ENCODE results near the gene IDH3G.

The IDH3G gene

DNA sequence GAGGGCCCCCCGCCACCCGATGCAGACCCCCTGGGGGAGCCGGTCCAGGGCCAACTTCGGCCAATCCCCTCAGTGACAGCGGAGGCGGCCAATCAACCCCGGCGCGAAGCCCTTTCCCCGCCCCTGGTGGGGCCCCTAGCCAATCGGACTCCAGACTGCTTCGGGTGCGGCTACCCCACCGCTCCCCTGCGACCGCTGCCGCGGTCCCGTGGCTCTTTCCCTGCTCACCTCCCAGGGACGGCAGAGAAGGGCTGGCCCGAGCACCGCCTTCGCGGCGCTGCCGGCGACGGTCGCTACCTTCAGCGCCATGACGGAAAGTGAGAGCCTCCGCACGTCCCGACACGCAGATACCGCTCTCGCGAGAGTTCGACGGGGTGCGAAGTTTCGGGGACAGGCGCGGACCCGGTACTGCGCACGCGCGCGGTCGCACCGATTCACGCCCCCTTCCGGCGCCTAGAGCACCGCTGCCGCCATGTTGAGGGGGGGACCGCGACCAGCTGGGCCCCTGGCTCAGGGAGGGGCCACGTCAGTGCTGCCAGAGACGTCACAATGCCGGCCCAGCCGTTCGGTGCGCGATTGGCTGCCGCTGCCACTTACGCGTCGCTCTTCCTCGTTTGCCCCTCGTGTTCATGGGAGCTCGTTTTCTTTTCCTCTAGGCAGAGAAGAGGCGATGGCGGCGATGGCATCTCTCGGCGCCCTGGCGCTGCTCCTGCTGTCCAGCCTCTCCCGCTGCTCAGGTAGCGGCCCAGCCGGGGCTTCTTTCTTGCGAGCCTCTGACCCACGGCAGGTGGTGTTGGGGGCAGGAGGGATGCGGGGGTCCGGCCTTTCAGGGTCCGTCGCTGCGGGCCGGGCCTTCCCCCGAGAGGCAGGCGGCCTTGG, at the start of gene IDH3G, which contains the start of gene SSR4 (continued):
- TF ChIP-seq ZNF350 (tag by site-specific recombination; IDR thresholded peaks at IDR 0.05) (no peak), ZNF266 (tag by site-specific recombination; IDR thresholded peaks at IDR 0.05; ENCODE audit: low read depth) (no peak), ZBTB20 (tag by site-specific recombination; IDR thresholded peaks at IDR 0.05) (no peak; the same call in 1 of the 2 replicates), CTCF (tag by site-specific recombination; IDR thresholded peaks at IDR 0.05) (peak; percentile 91), ZNF174 (tag by site-specific recombination; IDR thresholded peaks at IDR 0.05) (no peak), ZNF239 (tag by site-specific recombination; IDR thresholded peaks at IDR 0.05) (no peak), ZNF138 (tag by site-specific recombination; IDR thresholded peaks at IDR 0.05; ENCODE audit: borderline replicate concordance) (no peak), ZNF791 (tag by site-specific recombination; IDR thresholded peaks at IDR 0.05) (no peak), ZFP41 (tag by site-specific recombination; IDR thresholded peaks at IDR 0.05; ENCODE audit: borderline replicate concordance) (no peak), ZNF561 (tag by site-specific recombination; IDR thresholded peaks at IDR 0.05; ENCODE audit: borderline replicate concordance) (no peak), ZNF366 (tag by site-specific recombination; conservative IDR thresholded peaks at IDR 0.05) (peak; percentile 64; the same call in 1 of the 2 replicates), ZNF24 (tag by site-specific recombination; IDR thresholded peaks at IDR 0.05) (no peak), ZNF426 (tag by site-specific recombination; IDR thresholded peaks at IDR 0.05) (no peak), ZNF280D (tag by site-specific recombination; IDR thresholded peaks at IDR 0.05) (no peak), ZNF48 (tag by site-specific recombination; IDR thresholded peaks at IDR 0.05) (no peak), ZBTB49 (tag by site-specific recombination; IDR thresholded peaks at IDR 0.05; ENCODE audit: low read depth) (no peak), ZNF175 (tag by site-specific recombination; IDR thresholded peaks at IDR 0.05) (no peak), ZNF501 (tag by site-specific recombination; IDR thresholded peaks at IDR 0.05) (peak; percentile 73), ZNF335 (tag by site-specific recombination; conservative IDR thresholded peaks at IDR 0.05) (peak; percentile 95), HOXD13 (CRISPR knock-in tag; IDR thresholded peaks at IDR 0.05; ENCODE audit: borderline replicate concordance) (no peak), ZNF223 (tag by site-specific recombination; IDR thresholded peaks at IDR 0.05) (no peak), SP7 (tag by site-specific recombination; IDR thresholded peaks at IDR 0.05) (peak; percentile 32; the same call in 1 of the 2 replicates), ZNF169 (tag by site-specific recombination; IDR thresholded peaks at IDR 0.05) (no peak), ZNF707 (tag by site-specific recombination; IDR thresholded peaks at IDR 0.05) (no peak), ZNF837 (tag by site-specific recombination; IDR thresholded peaks at IDR 0.05) (no peak)
- TF ChIP-seq, protein P1, sequence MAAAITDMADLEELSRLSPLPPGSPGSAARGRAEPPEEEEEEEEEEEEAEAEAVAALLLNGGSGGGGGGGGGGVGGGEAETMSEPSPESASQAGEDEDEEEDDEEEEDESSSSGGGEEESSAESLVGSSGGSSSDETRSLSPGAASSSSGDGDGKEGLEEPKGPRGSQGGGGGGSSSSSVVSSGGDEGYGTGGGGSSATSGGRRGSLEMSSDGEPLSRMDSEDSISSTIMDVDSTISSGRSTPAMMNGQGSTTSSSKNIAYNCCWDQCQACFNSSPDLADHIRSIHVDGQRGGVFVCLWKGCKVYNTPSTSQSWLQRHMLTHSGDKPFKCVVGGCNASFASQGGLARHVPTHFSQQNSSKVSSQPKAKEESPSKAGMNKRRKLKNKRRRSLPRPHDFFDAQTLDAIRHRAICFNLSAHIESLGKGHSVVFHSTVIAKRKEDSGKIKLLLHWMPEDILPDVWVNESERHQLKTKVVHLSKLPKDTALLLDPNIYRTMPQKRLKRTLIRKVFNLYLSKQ (tag by site-specific recombination; IDR thresholded peaks at IDR 0.05; ENCODE audit: borderline replicate concordance), result no peak
- TF ChIP-seq, protein P2, sequence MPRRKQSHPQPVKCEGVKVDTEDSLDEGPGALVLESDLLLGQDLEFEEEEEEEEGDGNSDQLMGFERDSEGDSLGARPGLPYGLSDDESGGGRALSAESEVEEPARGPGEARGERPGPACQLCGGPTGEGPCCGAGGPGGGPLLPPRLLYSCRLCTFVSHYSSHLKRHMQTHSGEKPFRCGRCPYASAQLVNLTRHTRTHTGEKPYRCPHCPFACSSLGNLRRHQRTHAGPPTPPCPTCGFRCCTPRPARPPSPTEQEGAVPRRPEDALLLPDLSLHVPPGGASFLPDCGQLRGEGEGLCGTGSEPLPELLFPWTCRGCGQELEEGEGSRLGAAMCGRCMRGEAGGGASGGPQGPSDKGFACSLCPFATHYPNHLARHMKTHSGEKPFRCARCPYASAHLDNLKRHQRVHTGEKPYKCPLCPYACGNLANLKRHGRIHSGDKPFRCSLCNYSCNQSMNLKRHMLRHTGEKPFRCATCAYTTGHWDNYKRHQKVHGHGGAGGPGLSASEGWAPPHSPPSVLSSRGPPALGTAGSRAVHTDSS (tag by site-specific recombination; IDR thresholded peaks at IDR 0.05), result no peak
- TF ChIP-seq, protein P3, sequence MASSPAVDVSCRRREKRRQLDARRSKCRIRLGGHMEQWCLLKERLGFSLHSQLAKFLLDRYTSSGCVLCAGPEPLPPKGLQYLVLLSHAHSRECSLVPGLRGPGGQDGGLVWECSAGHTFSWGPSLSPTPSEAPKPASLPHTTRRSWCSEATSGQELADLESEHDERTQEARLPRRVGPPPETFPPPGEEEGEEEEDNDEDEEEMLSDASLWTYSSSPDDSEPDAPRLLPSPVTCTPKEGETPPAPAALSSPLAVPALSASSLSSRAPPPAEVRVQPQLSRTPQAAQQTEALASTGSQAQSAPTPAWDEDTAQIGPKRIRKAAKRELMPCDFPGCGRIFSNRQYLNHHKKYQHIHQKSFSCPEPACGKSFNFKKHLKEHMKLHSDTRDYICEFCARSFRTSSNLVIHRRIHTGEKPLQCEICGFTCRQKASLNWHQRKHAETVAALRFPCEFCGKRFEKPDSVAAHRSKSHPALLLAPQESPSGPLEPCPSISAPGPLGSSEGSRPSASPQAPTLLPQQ (tag by site-specific recombination; IDR thresholded peaks at IDR 0.05), result peak; percentile 87

Measured in HEK293 (cell line).